ENCODE results near the gene ANO1.

GRCh38 chr11:70089631-70090030 is 11.5 kb downstream of the ANO1 start:
- TF ChIP-seq CTCF (IDR thresholded peaks at IDR 0.05) (no peak), POLR2A (IDR thresholded peaks at IDR 0.05) (no peak)
